ENCODE results near the gene KCTD3.

The KCTD3 gene

DNA sequence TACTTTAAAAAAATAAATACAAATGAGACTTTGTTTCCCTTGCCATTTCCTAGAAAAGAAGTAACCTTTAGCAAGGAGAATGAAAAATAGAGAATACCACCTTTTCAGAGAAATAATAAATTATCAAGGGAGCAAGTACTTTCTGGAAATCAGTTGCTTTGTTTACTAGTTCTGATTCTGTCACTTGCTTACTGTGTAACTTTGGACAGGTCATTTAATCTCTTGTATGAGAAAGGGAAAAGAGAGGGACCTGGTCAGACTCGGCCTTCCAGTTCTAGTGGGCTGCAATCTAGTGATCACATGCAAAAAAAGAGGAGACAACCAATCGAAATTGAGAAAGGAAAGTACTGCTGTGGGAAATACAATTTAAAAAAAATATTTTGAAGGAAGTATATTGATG, 34.2 kb downstream of the KCTD3 start:
- intact Hi-C loops (cut with DNase I), result no loop called here
- no peak for DNase-seq

DNA sequence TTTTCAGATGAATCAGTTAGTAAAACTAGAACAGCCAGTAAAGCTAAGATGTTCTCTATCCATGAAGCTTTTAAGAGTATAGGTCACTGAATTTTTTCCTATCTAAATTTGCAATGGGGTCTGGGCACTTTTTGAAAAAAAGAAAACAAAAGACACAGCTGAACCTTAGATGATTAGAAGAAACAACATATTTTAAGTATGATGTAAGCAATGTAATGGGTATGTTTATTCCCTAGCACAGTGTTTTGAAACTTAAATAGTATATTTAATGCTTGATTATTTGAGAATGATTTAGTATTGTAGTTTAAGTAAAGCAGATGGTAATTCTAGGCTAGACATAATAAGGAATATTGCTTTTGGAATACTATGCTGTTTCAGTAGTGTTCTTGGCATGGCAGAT, 36.2 kb downstream of the KCTD3 start:
- intact Hi-C loops (cut with DNase I), result no loop called here
- DNase-seq, result no peak

DNA sequence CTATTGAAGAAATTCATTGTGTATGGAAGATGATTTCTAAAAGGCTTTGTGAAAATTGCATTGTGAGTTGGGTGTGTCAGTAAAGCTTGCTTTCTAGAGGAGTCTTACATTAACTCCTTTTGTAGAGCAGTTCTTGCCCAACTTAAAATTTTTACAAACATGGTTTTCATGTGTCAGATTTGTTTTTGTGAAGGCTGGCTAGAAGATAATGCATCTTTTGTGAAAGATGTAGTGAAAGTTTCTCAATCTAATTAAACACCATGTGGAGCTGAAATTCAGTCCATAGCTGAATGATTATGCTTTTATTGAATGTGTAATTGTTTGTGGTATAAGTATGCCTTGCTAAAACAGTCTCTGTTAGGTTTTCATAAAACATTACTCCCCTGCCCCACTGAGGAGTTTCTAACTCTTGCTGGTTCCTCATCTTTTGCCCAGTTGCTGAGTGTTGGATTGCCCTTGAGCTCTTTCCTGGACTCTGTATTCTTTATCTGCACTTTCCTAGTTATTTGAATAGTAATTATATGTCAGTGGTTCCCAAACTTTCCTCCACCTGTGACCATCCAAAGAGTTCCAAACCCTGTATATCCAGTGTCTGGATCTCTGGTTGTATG, 38.0 kb downstream of the KCTD3 start:
- intact Hi-C loops (cut with DNase I), result no loop called here
- DNase-seq, result no peak

DNA sequence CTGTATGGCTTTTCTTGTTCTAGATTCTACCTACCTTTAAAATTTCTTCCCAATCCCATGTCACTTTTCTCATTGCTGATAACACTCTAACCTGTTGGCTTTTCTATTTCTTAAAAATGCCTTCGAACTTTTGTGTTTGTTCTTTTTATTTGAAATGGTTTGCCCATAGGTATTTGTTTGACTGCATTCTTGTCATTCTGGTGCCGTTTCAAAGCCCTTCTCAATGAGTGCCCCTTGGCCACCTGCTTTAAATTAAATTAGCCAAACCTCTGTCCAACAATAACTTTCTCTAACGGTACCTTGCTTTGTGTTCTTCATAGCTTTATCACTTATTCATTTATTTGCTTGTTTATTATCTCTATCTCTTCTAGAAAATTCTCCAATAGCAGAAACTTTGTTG, 38.9 kb downstream of the KCTD3 start:
- intact Hi-C loops (cut with DNase I), result loop anchor here (2.0 kb wide), 1 partner anchor 39 kb away; the partner anchor contains the start of gene KCTD3

DNA sequence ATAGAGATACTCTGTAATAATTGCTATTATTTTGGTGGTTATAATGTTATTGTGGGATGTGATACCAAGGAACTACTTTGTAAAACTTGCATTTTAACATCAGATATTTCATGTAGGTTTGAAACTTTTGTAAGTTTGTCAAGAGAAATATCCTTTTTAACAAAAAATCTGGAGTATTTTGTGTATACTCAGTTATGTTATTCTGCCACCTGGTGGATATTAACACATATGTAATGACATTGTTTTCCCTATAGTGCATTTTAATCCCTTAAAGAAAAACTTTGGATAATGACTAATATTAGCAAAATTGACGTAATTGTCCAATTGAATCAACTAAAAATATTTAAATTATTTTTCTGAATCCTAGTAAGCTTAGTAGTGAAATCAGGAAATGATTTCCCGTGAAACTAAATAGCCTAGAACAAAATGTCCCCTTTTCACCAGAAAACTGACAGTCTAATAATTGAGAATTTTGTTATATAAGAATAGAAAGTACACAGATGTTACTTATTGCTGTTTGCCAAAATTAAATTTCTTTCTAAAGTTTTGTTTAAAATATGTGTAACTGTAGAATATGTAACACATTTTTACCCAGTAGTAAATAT, 39.6 kb downstream of the KCTD3 start:
- DNase-seq, result no peak
- intact Hi-C loops (cut with DNase I), result loop anchor here (2.0 kb wide), 1 partner anchor 40 kb away; the partner anchor contains the start of gene KCTD3

More for the DNA sequence above, 38.9 kb downstream of the KCTD3 start:
- no peak for DNase-seq

DNA sequence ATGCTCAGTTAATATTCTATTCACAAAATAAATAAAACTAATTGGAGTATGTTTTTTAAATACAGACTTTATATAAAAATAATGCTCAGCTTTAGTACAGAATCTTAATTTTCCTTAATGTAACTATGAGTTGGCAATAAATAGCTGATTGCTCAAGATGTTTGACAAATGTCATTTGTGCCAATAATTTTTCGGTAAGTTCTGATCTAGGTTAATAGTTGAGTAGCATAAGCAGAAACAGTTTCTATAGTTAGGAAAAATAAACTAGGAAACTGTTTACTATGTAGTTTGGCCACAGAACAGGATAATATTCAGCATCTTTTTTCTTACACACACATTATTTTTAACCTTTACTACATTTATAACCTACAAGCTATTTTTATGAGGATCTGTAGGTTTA, 40.3 kb downstream of the KCTD3 start:
- DNase-seq, result no peak
- intact Hi-C loops (cut with DNase I), result loop anchor here (2.0 kb wide), 1 partner anchor 41 kb away; the partner anchor contains the start of gene KCTD3

DNA sequence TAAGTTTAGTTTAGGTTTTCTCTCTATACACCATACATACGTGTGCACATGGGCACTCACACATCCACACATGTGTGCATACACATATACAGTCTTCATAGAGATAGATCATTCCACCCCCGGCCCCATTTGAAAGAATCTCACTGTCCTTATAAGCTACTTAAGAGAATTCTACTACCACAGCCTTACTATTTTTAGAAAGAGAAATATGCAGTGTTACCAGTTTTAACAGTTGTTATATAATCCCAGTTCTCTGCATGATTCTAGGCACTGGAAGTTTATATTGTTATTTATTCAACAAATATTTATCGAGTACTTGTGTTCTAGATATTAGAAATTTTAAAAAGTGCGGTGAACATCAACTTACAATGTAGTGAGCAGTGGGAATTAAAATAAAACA, 41.5 kb downstream of the KCTD3 start:
- intact Hi-C loops (cut with DNase I), result no loop called here
- no peak for DNase-seq

DNA sequence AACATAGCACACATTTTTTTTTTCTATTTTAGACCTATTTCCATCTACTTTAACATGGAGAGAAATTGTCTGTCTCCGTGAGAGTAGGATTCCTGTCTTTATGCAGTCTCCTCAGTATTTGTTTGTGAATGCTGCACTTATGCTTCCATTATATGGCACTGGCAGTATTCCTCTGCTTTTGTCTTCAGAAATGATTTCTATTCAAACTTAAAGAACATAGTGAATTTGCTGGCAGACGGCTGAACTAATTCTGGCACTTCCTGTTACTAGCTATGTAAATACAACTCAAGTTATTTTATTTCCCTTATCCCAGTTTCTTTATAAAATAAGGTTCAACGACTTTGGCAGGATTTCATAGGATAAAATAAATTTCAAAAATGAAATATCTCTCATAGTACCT, 45.3 kb downstream of the KCTD3 start:
- no peak for DNase-seq
- intact Hi-C loops (cut with DNase I), result no loop called here

DNA sequence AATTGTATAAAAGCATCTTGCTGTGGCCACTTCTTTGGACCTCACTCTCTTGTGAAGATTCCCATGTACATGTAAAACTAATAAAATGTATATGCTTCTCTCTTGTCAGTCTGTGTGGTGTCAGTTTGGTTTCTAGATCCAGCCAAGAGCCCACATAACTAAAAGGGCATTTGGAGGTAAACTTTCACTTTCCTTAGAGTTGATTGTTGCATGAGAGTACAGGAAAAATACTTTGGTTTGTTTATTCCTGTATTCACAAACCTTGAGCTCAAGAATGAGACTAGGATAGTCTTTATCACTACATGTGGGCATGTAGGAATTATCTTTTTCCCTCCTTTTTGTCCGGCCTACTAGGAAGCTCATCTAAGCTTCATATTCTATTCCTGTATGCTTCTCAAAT, 50.9 kb downstream of the KCTD3 start:
- DNase-seq, result no peak
- intact Hi-C loops (cut with DNase I), result no loop called here

DNA sequence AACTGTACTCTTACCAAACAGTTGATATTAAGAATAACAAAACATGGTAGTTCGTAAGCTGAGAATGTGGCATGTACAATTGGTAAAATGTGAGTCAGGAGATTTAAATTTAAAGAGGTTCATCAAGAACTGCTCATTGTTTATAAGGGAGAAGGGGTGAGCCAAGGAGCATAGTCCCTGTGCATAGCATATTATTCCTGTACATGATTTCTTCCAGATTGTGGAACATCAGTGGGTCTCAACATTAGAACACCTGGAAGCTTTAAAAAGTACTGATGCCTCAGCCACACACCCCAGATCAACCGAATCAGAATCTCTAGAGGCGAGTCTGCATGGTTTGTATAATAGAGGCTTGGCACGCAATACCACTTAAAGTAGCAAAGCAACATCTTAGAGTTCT, 56.1 kb downstream of the KCTD3 start:
- intact Hi-C loops (cut with DNase I), result no loop called here

DNA sequence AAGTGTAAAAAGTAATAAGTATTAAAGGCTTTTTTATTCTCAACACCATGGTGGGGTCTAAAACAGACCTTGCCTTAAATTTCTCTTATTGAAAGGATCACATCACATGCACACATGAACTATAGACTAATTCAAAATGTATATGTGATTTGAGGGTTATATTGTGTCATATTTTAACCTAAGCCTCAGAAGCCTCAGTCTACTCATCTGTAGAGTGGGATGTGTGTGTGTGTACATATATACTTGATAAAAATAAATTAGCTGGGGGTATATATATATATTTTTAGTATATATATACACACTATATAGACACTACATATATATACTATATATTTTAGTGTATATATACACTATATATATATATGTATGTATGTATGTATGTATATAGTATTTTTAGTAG, 58.8 kb downstream of the KCTD3 start:
- no peak for DNase-seq
- intact Hi-C loops (cut with DNase I), result no loop called here

More for the DNA sequence above, 56.1 kb downstream of the KCTD3 start:
- no peak for DNase-seq

DNA sequence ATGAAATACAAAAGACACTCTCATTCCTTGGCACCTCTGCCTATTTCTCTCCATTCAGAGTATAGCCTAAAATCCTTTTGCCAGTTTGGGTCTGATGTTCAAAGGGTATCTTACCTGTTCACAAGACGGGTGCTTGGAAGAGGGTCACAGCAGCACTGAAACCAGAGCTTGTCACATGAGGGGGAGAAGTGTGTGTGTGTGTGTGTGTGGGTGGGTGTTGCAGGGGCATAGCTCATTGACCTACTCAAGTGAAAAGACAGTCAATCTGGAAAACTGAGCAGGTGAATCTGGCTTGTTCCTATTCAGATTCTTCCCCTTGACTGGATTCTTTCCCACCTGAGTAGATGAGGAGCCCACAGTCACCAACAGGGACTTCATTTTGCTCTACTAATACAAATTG, 63.9 kb downstream of the KCTD3 start:
- intact Hi-C loops (cut with DNase I), result no loop called here
- no peak for DNase-seq

DNA sequence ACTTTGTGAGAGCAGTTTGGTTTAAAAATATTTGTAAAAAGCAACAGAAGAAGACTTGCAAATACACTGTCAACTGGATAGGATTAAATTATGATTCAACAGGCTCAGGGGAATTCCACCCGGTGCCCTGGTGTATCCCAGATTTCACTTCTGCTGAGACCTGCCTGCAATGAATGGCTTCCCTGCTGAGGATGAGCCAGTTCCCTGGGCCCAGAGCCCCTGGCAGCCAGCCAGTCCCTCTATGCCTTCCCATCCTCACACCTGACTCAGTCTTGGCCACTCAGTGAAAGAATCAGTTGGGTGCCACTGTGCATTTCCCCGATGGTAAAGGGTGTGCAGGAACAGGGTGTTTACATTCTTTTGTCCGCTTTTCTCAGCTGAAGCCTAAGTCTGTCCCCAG, 64.4 kb downstream of the KCTD3 start:
- DNase-seq, result no peak
- intact Hi-C loops (cut with DNase I), result no loop called here

DNA sequence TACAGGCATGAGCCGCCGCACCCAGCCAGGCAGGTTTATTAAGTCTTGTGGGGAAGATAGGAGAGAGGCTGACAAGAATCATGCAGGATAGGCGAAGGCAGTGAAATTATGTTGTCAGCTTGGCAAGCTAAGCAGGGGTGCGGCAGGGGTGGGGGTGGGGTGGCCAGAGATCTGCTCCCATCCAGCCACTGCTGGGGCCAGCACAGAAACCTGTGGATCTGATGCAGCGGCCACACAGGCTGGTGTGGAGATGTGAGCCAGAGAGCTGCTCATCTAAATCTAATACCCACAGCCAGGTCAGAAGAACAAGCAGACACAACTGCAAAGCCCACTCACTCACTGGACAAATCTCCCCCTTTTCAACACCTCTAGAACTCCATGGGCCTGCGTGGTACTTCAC, 68.7 kb downstream of the KCTD3 start:
- intact Hi-C loops (cut with DNase I), result no loop called here
- no peak for DNase-seq

DNA sequence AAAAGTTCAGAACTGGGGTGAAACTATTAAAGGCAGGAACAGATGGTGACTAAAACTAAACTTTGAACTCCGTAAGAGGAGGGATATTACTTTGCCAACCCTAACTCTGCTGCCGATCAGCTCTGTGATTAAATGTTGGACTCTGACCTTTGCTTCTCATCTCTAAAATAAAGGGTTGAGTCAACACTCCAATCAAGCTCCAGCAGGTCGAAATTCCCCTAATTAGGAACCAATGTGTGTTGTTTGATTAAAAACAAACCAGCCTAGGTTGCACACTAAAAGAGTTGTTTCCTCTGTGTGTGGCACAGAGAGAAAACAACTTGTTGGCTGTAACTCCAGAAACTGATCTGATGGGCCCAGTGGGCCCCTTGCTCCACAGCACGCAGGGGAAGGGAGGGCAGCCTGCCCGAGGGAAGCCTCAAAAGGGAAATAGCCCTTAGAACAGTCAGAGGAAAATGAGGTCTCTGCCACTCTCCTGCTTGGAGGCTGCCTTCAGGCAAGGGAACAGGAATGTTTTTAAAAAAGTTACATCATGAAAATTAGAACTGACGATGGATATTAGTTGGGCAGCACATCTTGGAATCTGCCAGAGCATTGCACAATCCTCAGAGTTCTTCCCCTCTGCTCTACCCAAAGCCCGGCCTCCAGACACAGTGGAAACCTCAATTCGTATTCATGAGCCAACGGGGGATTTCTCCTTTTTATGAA, 69.3 kb downstream of the KCTD3 start:
- no peak for DNase-seq
- intact Hi-C loops (cut with DNase I), result no loop called here

DNA sequence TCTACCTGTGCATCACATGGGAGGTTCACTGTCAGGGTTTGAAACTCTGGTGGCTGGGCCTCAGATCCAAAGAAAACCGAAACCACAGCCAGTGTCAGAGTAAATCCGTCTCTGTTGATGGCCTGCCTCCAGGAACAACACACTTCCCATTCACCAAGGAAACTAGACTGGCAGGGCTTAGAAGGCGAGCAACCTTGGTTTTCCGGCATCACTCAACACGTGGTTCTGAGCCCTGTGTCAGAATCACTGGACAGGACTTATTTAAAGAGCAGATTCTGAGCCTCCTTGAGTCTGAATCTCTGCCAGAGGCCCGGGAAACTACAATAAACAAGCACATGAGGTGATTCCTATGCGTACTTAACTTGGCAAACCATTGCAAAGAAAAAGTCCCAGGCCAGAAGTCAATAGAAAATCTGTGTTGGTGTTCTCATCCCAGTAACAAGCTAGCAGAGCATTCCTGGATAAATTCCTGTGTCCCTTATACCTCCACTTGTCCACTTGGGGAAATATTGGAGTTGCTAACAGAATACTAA, 70.0 kb downstream of the KCTD3 start:
- intact Hi-C loops (cut with DNase I), result no loop called here
- DNase-seq, result no peak

DNA sequence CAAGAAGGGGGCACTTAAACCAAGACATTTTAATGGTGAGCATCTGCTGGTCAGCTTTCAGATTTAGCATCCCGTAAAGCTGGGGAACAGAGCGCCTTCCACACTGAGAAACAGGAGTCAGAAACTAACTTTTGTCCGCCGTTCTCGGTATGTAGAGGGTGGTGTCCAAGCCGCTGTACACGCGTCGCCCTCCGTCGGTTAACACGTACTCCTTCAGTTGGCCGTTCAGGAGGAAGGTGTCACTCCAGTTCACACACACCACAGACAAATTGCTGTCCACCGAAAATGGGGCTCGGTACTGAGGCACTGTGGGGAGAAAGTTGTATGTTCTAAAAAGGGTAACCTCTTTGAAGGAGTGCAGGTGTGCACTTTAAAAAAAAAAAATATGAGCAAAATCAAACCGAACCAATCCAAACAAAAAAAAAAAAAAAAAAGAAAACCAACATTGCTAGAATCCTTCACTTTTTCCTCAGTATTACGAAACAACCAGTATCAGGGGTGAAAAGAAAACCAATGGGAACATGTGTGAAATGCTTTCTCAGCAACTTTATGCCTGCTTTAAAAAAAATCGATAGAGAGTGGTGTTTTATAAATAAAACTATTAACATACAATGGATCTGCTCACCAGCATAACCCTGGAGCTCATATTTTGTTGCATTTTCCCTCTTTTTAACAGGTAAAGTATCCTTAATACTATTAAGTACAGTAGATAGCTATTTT, 73.5 kb downstream of the KCTD3 start:
- DNase-seq, result no peak
- intact Hi-C loops (cut with DNase I), result no loop called here

DNA sequence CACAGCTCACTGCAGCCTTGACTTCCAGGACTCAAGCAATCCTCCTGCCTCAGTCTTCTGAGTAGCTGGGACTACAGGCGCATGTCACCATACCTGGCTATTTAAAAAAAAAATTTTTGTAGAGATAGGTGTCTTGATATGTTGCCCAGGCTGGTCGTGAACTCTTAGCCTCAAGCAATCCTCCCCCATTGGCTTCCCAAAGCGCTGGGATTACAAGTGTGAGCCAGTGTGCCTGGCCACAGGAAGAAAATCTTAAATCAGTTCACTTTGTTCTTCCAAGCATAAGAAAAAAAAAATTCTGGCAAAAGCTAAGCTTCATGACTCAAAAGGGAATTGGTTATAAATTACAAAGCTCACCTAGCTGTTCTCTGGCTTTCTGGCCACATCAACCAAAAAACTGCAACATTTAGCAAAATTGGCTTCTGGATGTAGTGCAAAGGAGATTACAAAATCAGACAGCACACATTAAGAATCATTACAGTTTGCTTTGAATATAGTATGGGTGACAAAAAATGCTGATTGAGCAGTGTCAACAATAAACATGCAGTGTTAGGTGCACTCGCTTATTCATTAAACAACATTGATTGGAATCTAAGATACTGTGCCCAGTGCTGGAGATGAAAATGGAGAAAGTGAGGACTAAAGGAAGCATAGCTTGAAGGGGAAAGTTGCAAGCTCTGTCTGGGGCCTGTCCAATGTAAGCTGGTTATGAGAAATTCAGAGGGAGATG, 76.7 kb downstream of the KCTD3 start:
- intact Hi-C loops (cut with DNase I), result no loop called here
- no peak for DNase-seq

DNA sequence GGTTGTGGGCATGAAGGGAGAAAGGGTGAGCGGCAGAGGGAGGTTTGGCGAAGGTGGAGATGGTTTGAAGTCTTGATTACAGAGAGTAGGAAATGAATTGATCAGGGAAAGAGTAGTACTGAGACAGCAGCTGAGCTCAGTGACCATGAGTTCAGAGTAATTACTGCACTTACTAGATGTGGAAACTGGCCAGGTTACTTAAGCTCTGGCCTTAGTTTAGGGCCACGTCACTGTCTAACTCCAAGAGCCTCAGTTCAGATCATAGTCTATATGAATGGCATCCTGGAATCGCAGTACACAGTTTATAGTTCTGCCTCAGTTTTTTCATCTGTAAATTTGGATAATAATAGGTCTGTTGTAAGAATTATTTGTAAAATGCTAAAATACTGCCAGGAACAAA, 78.1 kb downstream of the KCTD3 start:
- no peak for DNase-seq
- intact Hi-C loops (cut with DNase I), result no loop called here

DNA sequence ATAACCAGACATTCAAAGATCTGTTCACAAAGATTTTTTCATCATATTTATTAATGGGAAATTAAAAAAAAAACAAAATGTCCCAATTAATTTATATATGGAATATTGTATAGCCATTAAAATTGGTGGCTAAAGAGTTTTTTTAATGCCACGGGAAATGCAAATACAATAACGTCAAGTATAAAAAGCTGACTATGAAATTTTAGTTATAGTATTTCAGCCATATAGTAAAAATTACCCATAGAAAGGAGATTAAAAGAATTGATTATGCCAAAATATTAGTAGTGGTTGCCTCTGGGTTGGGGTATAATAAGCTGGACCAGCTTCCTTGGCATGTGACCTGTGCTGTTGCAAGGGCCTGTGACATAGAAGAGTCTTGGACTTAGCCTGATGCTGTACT, 78.8 kb downstream of the KCTD3 start:
- intact Hi-C loops (cut with DNase I), result no loop called here
- DNase-seq, result no peak

Measured in posterior cingulate gyrus (tissue), 11 donors.